Measurements from ENCODE around the gene CXCL8.

GRCh38 chr4:73780243-73780642, 39.9 kb downstream of the CXCL8 start:
- TF ChIP-seq CTCF (IDR thresholded peaks at IDR 0.05; ENCODE audit: low read length) (no peak), EZH2 (IDR thresholded peaks at IDR 0.05; ENCODE audit: borderline replicate concordance, low read length) (no peak)
